ENCODE results near the gene CEMIP. TPM values are rescaled to one million over a fixed set of nuclear protein-coding genes. Genes with fewer than 3 reads are reported as not detected.

The CEMIP gene
- total and polyA plus RNA-seq, 2 of the 13 experiments (the other 11 are each of a cell fraction or from before 2014, with no cell fraction given): 4.3 to 28.5 TPM

DNA sequence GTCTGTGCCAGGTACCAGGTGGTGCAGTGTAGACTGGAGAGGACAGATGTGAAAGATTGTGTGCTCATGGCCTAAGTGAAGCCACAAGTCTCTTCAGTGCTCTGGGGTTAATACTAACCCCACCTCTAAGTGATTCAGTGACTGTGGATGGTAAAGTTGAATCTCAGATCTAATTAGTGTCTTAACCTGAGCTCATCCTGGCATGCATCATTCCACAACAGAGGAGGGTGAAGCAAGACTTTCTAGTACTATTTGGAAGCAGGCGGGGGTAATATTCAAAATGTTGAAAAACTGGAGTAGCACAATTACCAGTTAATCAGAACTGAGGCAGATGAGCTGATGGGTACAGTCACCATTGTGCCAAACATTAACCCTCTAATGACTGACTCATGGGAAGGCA is 213.3 kb downstream of the CEMIP start:
- peaks cover 19% of the 10 kb centered on the region for H3K79me2 ChIP-seq (ENCODE audit: insufficient read depth, low read length)
- ChIA-PET CTCF (ENCODE audit: low intra/inter-chr PET ratio, low total read pairs) (no interaction called here), POLR2A (no interaction called here)
- intact Hi-C loops (cut with micrococcal nuclease; ENCODE audit: unreplicated experiment) (no loop called here), in situ Hi-C loops (cut with HindIII; ENCODE audit: extremely low pct_ligation_motif_present, low pct_unique_long_range_greater_than_20kb) (no loop called here)
- no peak overlapping the region for H3K4me2 ChIP-seq (ENCODE audit: low read depth, low read length)
- no TSS peak for BruUV-seq (replicated peaks)
- H2AFZ ChIP-seq (ENCODE audit: low read length): no peak overlapping the region
- no peak overlapping the region for H3K4me3 ChIP-seq (replicated peaks in 1 of 3; ENCODE audit: insufficient read depth in 1 of 3, low read depth in 2 of 3, low read length in 3 of 3)
- peaks cover 26% of the 10 kb centered on the region for H3K4me1 ChIP-seq (ENCODE audit: insufficient read depth, low read length)
- ATAC-seq (no peak), FAIRE-seq (no peak), DNase-seq (ENCODE audit: low spot score) (no peak)
- no peaks in the 10 kb centered on the region for H3K9me3 ChIP-seq (ENCODE audit: low read length)
- H3K27ac ChIP-seq (ENCODE audit: extremely low read length, insufficient read depth, low read length): no peak overlapping the region
- no peaks in the 10 kb centered on the region; a peak in 1 of 5 replicates for H3K27me3 ChIP-seq (ENCODE audit: control insufficient read depth in 1 of 2, insufficient read depth in 2 of 2, low read length in 2 of 2)
- 95% methylated on average over 1 of the region's 1 CpG for WGBS (ENCODE audit: low lambda C conversion rate)
- no peaks in the 10 kb centered on the region for H3K36me3 ChIP-seq (replicated peaks in 1 of 2; ENCODE audit: control insufficient read depth in 1 of 2, insufficient read depth in 2 of 2, low read length in 2 of 2)
- TF ChIP-seq KLF9 (CRISPR knock-in tag; IDR thresholded peaks at IDR 0.05; ENCODE audit: low read depth) (no peak), TP53 (CRISPR knock-in tag; conservative IDR thresholded peaks at IDR 0.05) (no peak), LRRFIP1 (CRISPR knock-in tag; conservative IDR thresholded peaks at IDR 0.05) (no peak), HIC2 (CRISPR knock-in tag; IDR thresholded peaks at IDR 0.05; ENCODE audit: low read depth) (no peak)
- TF ChIP-seq, protein P1, sequence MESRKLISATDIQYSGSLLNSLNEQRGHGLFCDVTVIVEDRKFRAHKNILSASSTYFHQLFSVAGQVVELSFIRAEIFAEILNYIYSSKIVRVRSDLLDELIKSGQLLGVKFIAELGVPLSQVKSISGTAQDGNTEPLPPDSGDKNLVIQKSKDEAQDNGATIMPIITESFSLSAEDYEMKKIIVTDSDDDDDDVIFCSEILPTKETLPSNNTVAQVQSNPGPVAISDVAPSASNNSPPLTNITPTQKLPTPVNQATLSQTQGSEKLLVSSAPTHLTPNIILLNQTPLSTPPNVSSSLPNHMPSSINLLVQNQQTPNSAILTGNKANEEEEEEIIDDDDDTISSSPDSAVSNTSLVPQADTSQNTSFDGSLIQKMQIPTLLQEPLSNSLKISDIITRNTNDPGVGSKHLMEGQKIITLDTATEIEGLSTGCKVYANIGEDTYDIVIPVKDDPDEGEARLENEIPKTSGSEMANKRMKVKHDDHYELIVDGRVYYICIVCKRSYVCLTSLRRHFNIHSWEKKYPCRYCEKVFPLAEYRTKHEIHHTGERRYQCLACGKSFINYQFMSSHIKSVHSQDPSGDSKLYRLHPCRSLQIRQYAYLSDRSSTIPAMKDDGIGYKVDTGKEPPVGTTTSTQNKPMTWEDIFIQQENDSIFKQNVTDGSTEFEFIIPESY (CRISPR knock-in tag; IDR thresholded peaks at IDR 0.05): no peak
- peaks cover 2% of the 10 kb centered on the region; the same call in 1 of the 2 replicates for H4K20me1 ChIP-seq (ENCODE audit: insufficient read depth, low read length)
- no peak overlapping the region for H3K9ac ChIP-seq (ENCODE audit: insufficient read depth, low read depth, low read length)
